Hepatocyte (in vitro differentiated cells): ENCODE results near the gene NCBP3. TPM values are rescaled to one million over a fixed set of nuclear protein-coding genes. Genes with fewer than 3 reads are reported as not detected.

Experiments
- DNase-seq: peaks from one replicate; pipeline ENCODE4 v3.0.0-alpha.2; 2016; ENCODE audit warnings: low spot score
- H2AFZ ChIP-seq: fragments of 200-600 bp; sonication (generic); 2 replicates; pipeline ENCODE4 v1.6.0; 2016; ENCODE audit warnings: antibody characterized with exemption, mild to moderate bottlenecking
- H3K27ac ChIP-seq: fragments of 200-600 bp; sonication (generic); 2 replicates; pipeline ENCODE4 v1.5.1; 2016; ENCODE audit warnings: mild to moderate bottlenecking
- H3K27me3 ChIP-seq: fragments of 200-600 bp; sonication (generic); 2 replicates; pipeline ENCODE4 v1.6.1; 2016
- H3K36me3 ChIP-seq: fragments of 200-600 bp; sonication (generic); replicated peaks from 2 replicates; pipeline ENCODE4 v1.5.1; 2016; ENCODE audit warnings: low read depth; ENCODE audit not compliant: insufficient read depth
- H3K4me1 ChIP-seq: fragments of 200-600 bp; sonication (generic); 2 replicates; pipeline ENCODE4 v1.5.1; 2016; ENCODE audit warnings: mild to moderate bottlenecking, moderate library complexity; ENCODE audit not compliant: insufficient read depth
- H3K4me2 ChIP-seq: fragments of 200-600 bp; sonication (generic); 2 replicates; pipeline ENCODE4 v1.6.0; 2016
- H3K4me3 ChIP-seq: fragments of 200-600 bp; sonication (generic); 2 replicates; pipeline ENCODE4 v1.5.1; 2016; ENCODE audit warnings: mild to moderate bottlenecking
- H3K79me2 ChIP-seq: fragments of 200-600 bp; sonication (generic); 2 replicates; pipeline ENCODE4 v1.6.0; 2017; ENCODE audit warnings: mild to moderate bottlenecking
- H3K9me2 ChIP-seq: fragments of 200-600 bp; sonication (generic); replicated peaks from 2 replicates; pipeline ENCODE4 v1.6.0; 2017; ENCODE audit warnings: mild to moderate bottlenecking; ENCODE audit not compliant: insufficient read depth
- H3K9me3 ChIP-seq: fragments of 200-600 bp; sonication (generic); 2 replicates; pipeline ENCODE4 v1.5.1; 2016; ENCODE audit warnings: low read depth, mild to moderate bottlenecking
- H4K20me1 ChIP-seq: fragments of 200-600 bp; sonication (generic); 2 replicates; pipeline ENCODE4 v1.6.0; 2016; ENCODE audit warnings: mild to moderate bottlenecking; ENCODE audit not compliant: insufficient read depth, poor library complexity, severe bottlenecking
- EZH2 ChIP-seq: fragments of 200-600 bp; sonication (generic); IDR thresholded peaks from 2 replicates; pipeline ENCODE4 v1.6.1; 2016; ENCODE audit warnings: antibody characterized with exemption, mild to moderate bottlenecking, borderline replicate concordance
- EZH2phosphoT487 ChIP-seq: fragments of 200-600 bp; sonication (generic); IDR thresholded peaks from one replicate; pipeline ENCODE4 v1.6.1; 2018; ENCODE audit warnings: antibody characterized with exemption, mild to moderate bottlenecking, low read depth, moderate library complexity; ENCODE audit not compliant: unreplicated experiment, severe bottlenecking
- WGBS: methylation state at CpG from one replicate; pipeline ENCODE4 v1.1.6; 2016; ENCODE audit warnings: low lambda C conversion rate; ENCODE audit errors: missing lambda C conversion rate; 5-methylcytosine and 5-hydroxymethylcytosine counted together
- polyA plus RNA-seq: library from polyadenylated mRNA; unstranded; fragments of >200 nt; fragmentation: Nextera tagmentation; extraction: Ambion mirVana; gene quantifications from 2 replicates; pipeline ENCODE4 v1.2.1, GENCODE V29; 2016
- total RNA-seq: library from RNA; depleted of rRNA; stranded (reverse); fragments of >200 nt; gene quantifications from 2 replicates; pipeline ENCODE4 v1.2.3, GENCODE V29; 2014
- TF ChIP-seq, protein P1 (sequence below): fragments of 200-600 bp; sonication (generic); IDR thresholded peaks from 2 replicates; pipeline ENCODE4 v1.5.1; 2016; ENCODE audit warnings: antibody characterized with exemption, mild to moderate bottlenecking; ENCODE audit not compliant: poor library complexity

The NCBP3 gene
- total and polyA plus RNA-seq, 2 experiments from 2014 or later = 20.6 to 31.8 TPM

DNA sequence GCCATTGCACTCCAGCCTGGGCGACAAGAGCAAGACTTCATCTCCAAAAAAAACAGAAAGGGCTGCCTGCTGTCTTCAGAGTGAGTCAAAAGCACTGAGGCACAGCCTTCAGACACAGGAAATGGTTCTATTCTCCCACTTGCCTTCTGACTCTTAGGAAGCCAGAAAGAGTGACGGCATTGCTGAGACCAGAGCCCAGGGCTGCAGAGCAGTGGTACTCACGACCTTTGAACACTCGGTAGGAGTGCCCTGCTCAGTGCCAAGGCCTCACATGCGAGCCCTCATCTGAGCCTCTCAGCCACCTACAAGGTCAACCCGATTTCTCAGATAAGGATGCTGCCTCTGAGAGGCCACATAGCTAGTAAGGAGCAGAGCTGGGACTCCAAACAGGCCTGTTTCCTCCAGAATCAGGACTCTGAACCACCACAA is 41.5 kb downstream of the NCBP3 start:
- H3K27me3 ChIP-seq = no peaks in the 10 kb centered on the region
- no peaks in the 10 kb centered on the region for H3K36me3 ChIP-seq
- H3K4me1 ChIP-seq = no peaks in the 10 kb centered on the region
- peak; percentile 41 for DNase-seq
- peak overlapping the region; percentile 72 for H3K27ac ChIP-seq
- 83% methylated on average over 6 of the region's 6 CpGs for WGBS
- no peak overlapping the region for H3K4me2 ChIP-seq
- H2AFZ ChIP-seq = no peak overlapping the region
- no peaks in the 10 kb centered on the region for H4K20me1 ChIP-seq
- no peaks in the 10 kb centered on the region for H3K79me2 ChIP-seq
- TF ChIP-seq, protein P1, sequence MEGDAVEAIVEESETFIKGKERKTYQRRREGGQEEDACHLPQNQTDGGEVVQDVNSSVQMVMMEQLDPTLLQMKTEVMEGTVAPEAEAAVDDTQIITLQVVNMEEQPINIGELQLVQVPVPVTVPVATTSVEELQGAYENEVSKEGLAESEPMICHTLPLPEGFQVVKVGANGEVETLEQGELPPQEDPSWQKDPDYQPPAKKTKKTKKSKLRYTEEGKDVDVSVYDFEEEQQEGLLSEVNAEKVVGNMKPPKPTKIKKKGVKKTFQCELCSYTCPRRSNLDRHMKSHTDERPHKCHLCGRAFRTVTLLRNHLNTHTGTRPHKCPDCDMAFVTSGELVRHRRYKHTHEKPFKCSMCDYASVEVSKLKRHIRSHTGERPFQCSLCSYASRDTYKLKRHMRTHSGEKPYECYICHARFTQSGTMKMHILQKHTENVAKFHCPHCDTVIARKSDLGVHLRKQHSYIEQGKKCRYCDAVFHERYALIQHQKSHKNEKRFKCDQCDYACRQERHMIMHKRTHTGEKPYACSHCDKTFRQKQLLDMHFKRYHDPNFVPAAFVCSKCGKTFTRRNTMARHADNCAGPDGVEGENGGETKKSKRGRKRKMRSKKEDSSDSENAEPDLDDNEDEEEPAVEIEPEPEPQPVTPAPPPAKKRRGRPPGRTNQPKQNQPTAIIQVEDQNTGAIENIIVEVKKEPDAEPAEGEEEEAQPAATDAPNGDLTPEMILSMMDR = no peak
- TF ChIP-seq EZH2 = no peak
- no peaks in the 10 kb centered on the region for H3K9me2 ChIP-seq
- H3K4me3 ChIP-seq = no peak overlapping the region
- H3K9me3 ChIP-seq = no peaks in the 10 kb centered on the region

DNA sequence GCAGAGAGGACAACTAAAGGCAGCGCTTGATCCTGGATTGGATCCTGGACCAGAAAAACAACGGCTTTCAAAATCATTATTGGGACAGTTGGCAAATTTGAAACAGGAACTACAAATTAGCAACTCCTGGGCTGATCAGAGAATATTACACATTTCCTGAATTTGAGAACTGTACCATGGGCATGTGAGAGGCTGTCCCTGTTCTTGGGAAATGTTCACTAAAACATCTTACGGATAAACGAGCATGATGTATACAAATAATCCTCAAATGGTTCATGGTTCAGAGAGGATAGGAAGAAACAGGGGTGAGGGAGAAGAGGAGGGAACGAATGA is 42.8 kb downstream of the NCBP3 start:
- H3K79me2 ChIP-seq = no peaks in the 10 kb centered on the region
- no peak overlapping the region for H3K4me2 ChIP-seq
- H4K20me1 ChIP-seq = no peaks in the 10 kb centered on the region
- no peak overlapping the region for H3K4me3 ChIP-seq
- TF ChIP-seq, protein P1 = no peak
- TF ChIP-seq EZH2phosphoT487 (no peak), EZH2 (no peak)
- peak overlapping the region; percentile 72 for H3K27ac ChIP-seq
- DNase-seq = no peak
- H3K36me3 ChIP-seq = no peaks in the 10 kb centered on the region
- no peaks in the 10 kb centered on the region for H3K9me3 ChIP-seq
- no peak overlapping the region for H2AFZ ChIP-seq
- H3K4me1 ChIP-seq = no peaks in the 10 kb centered on the region
- no peaks in the 10 kb centered on the region for H3K9me2 ChIP-seq
- 91% methylated on average over 5 of the region's 5 CpGs for WGBS
- no peaks in the 10 kb centered on the region for H3K27me3 ChIP-seq

DNA sequence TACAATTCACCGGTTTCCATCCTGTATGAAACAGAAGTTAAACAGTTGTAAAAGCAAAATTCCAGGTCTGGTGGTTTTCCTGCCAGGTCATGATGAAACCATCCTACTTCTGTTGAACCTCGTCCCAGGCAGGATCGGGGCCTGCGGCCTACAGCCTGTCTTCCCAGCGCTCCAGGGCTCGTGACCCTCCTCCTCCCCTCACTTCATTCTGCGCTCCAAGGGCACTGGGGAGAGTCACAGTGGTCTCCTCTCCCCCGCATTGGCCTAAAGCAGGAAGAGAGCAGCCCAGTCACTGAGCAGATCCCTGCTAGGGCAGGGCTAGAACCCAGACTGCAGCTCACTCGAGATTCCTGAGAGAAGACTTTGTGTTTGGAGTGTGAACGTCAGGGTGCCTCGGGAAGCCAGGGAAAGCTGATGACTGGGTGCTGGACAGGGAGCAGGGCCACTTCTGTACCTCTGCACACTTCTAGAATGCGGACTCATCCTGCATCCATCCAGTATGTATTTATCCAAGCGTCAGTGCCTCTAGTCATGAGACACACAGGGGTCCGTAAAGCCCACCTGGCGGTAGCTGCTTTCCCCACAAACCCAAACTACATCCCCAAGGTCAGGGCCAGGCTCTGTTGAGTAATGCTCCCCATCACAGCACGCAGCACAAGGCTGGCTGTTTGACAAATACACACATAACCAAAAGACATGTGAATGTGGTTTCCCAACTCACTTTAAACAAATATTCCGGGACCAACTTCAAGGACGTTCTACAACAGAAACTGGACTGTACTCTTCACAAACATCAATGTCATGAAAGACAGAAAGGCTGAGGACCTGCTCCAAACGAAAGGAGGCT is 43.4 kb downstream of the NCBP3 start:
- no peaks in the 10 kb centered on the region for H4K20me1 ChIP-seq
- no peak overlapping the region for H2AFZ ChIP-seq
- WGBS = 86% methylated on average over 19 of the region's 19 CpGs
- no peaks in the 10 kb centered on the region for H3K9me3 ChIP-seq
- peak overlapping the region; percentile 81 for H3K27ac ChIP-seq
- H3K4me1 ChIP-seq = no peaks in the 10 kb centered on the region
- DNase-seq = peak; percentile 43
- no peaks in the 10 kb centered on the region for H3K27me3 ChIP-seq
- no peaks in the 10 kb centered on the region for H3K9me2 ChIP-seq
- no peak overlapping the region for H3K4me2 ChIP-seq
- H3K36me3 ChIP-seq = no peaks in the 10 kb centered on the region
- H3K79me2 ChIP-seq = no peaks in the 10 kb centered on the region
- TF ChIP-seq EZH2phosphoT487 (no peak), EZH2 (no peak)
- TF ChIP-seq, protein P1 = no peak
- no peak overlapping the region for H3K4me3 ChIP-seq
